ENCODE measurements around the gene DSN1. TPM values are rescaled to one million over a fixed set of nuclear protein-coding genes. Genes with fewer than 3 reads are reported as not detected.
A peak's percentile ranks its signal among the peaks of the same experiment; 100 is the strongest.

The DSN1 gene
- total and polyA plus RNA-seq, 2 experiments from 2014 or later, result 19.4 to 26.4 TPM

GRCh38 chr20:36819659-36820058 lies 46.1 kb upstream of the DSN1 start:
- ATAC-seq (peak; percentile 48), DNase-seq (ENCODE audit: low spot score) (peak; percentile 45)
- H3K27me3 ChIP-seq (ENCODE audit: insufficient read depth), result no peaks in the 10 kb centered on the region
- H3F3A ChIP-seq (replicated peaks; ENCODE audit: low read depth), result 0 out of 2 replicates have a peak, but pooled peaks cover 5% of the 10 kb centered on the region
- no peak overlapping the region for H3K4me3 ChIP-seq
- Mint-ChIP-seq H3K4me1 (peaks cover 19% of the 10 kb centered on the region), H3K27me3 (ENCODE audit: insufficient read depth, low read depth, poor library complexity) (peaks cover 10% of the 10 kb centered on the region), H3K27ac (peak overlapping the region; percentile 70), H3K36me3 (ENCODE audit: low read depth) (peaks cover 29% of the 10 kb centered on the region), H3K9me3 (no peaks in the 10 kb centered on the region), H3K4me3 (peak overlapping the region; percentile 5; the same call in 1 of the 3 replicates)
- TF ChIP-seq NANOG (IDR thresholded peaks at IDR 0.05; ENCODE audit: borderline replicate concordance) (no peak), ZNF331 (CRISPR knock-in tag; IDR thresholded peaks at IDR 0.05; ENCODE audit: low read depth) (no peak), STAT1 (IDR thresholded peaks at IDR 0.05; ENCODE audit: unreplicated experiment) (no peak), EZH2phosphoT487 (IDR thresholded peaks at IDR 0.05; ENCODE audit: unreplicated experiment) (no peak), ZNF462 (CRISPR knock-in tag; IDR thresholded peaks at IDR 0.05) (no peak), ZNF114 (CRISPR knock-in tag; IDR thresholded peaks at IDR 0.05) (no peak), CTCF (conservative IDR thresholded peaks at IDR 0.05; ENCODE audit: low read depth in 2 of 2) (no peak), POLR2AphosphoS5 (IDR thresholded peaks at IDR 0.05; ENCODE audit: low read depth) (no peak), CREB1 (CRISPR knock-in tag; IDR thresholded peaks at IDR 0.05; ENCODE audit: low read depth) (no peak), ETS1 (IDR thresholded peaks at IDR 0.05) (no peak), JUNB (IDR thresholded peaks at IDR 0.05; ENCODE audit: unreplicated experiment) (no peak), REST (IDR thresholded peaks at IDR 0.05; ENCODE audit: unreplicated experiment) (no peak), EZH2 (IDR thresholded peaks at IDR 0.05; ENCODE audit: low read depth, unreplicated experiment) (no peak)
- peak overlapping the region; percentile 63; the same call in 1 of the 2 replicates for H3K4me2 ChIP-seq
- peaks cover 21% of the 10 kb centered on the region for H3K4me1 ChIP-seq (ENCODE audit: insufficient read depth)
- H3K79me2 ChIP-seq (replicated peaks; ENCODE audit: insufficient read depth), result no peaks in the 10 kb centered on the region
- peak overlapping the region; percentile 80; the same call in 1 of the 2 replicates for H3K27ac ChIP-seq (ENCODE audit: low read depth)
- peaks cover 4% of the 10 kb centered on the region; the same call in 1 of the 2 replicates for H3K36me3 ChIP-seq (ENCODE audit: insufficient read depth)
- H2AFZ ChIP-seq, result no peak overlapping the region
- H3K9me2 ChIP-seq (ENCODE audit: insufficient read depth), result no peaks in the 10 kb centered on the region
- H4K20me1 ChIP-seq (replicated peaks; ENCODE audit: insufficient read depth), result no peaks in the 10 kb centered on the region; the same call in 1 of the 2 replicates
